ENCODE measurements around the gene TADA3.

The TADA3 gene

DNA sequence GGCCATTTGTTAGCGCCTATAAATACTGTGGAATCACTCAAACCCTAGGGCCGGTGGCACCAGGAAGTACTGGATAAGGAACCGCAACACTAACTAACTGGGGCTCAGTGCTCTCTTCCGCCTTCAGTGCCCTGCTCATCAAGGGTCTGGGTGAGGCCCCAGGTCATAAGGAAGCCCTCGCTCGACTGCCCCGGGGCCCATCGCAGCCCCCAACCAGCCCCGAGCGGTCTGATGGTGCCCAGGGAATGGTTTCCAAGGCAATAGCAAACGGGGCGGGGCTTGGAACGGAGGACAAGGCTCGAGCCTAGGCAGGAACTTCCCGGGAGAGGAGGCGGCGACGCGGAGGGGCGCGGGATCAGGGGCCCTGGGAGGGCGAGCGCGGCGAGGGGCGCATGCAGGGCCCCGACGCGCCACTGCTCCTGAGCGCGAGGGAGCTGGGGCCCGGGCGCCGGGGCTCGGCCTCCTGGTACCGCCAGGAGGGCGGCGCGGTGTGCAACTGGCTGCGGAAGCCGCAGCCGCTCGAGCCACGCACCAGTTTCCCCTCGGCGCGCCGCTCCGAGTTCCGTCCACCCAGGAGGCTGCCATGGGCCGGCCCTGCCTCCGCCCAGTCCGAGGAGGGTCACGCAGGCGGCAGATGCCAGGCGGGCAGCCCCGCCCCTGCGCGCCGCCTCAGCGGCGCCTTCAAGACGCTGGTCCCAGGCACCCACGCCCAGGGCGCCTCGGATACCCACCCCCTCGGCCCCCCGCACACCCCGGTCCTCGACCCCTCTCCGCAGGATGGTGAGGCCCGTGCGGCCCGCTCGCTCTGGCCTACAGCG lies 17.6 kb upstream of the TADA3 start, which contains the start of gene TTLL3:
TSS of gene TTLL3 (plus strand) at position 648 of the 818 bp plus-strand sequence. CDS start 400 bp downstream, outside the sequence.
- DNase-seq: peak; percentile 62

DNA sequence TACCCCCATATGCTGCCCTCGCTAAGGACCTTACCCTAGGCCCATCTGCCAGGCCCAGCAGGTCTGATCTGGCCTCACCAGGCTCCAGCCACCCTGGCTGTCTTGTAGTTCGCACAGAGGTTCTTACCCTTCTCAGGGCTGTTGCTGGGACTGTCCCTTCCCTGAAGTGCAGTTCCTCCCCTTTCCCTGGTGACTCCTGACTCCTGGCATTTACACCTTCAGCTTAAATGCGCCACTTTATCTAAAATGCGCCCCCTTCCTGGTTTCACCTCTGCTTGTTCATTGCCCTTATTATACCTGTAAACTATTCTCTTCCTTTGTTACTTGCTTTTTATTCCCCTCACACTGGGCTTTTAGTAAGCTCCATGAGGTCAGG lies 17.0 kb upstream of the TADA3 start:
- peak; percentile 24 for DNase-seq

DNA sequence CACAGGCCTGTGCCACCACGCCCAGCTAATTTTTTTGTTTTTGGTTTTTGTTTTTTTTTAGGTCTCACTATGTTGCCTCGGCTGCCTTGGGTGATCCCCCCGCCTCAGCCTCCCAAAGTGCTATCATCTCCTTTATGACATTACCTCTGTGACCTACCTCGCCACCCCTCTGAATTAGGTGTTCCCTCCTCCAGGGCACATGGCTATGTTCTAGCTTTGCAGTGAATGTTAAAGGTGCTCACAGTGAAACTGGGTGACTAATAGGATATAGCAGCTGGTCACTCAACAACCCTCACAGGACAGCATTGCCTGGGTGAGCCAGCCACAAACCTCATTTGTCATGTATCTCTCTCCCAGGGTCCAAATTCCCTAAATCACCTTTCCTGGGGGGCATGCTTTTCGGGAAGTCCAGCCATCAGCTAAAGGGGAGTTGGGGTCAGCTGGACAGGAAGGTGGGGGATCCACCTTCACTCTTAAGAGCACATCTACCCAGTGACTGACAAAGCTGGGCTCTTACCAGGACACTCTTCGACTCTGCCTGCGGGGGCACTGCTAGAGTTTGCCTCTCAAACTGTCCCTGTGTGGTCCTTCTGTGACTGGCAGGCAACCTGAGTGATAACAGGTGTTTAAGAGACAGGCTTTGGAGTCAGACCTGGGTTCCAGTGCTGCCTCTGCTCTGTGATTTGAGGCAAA lies 16.2 kb upstream of the TADA3 start:
- peak; percentile 62 for DNase-seq

DNA sequence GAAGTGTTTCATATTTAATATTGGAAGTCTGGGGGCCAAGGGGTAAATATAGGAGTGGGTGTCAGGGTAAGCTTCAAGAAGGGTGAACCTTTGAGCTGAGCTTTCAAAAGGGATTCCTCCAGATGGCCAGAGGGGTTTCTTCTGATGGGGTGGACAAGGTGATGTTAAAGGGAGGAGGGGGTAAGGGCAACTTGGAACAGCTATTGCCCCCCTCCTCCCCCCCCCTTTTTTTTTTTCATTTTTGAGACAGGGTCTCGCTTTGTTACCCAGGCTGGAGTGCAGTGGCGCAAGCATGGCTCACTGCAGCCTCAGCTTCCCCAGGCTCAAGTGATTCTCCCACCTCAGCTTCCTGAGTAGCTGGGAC lies 15.7 kb upstream of the TADA3 start:
- DNase-seq: no peak

DNA sequence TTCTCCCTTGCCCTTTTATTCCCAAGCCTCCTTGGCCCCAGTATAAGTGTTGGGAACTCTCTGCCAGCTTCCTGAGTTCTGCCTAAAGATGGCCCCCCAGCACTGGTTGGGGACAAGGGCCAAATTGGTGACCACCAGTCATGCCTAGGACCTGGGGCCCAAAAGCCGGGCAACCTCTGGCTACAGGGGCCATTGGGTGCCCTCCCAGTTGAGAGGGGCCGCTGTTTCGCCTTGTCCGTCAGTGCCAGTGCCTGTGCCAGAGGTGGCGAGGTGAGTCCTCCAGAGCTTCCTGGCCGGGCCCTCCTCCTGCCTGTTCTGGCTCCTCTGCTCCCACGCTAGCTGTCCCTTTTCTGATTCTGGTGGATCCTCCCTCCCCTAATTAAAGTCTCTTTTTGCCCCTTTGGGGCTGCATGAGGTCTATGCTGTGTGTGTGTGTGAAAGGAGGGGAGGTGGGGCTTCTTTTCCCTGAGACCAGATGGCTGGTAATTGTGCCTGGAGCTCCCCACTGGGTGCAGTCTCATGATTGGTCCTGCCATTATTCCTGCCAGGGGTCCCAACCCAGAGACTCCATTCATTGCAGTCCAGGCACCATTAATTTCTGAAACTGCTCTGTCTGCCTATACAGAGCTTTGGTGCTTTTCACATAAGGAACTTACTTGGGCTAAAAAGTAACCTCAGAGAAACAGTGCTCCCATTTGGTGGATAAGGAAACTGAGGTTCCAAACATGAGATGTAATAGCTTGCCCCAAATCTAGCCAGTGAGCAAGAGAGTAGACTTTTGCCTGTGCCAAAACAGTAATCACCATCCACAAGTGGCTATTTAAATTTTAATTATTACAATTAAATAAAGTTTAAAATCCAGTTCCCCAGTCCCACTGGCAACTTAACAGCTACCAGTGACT lies 14.7 kb upstream of the TADA3 start:
- DNase-seq: no peak

DNA sequence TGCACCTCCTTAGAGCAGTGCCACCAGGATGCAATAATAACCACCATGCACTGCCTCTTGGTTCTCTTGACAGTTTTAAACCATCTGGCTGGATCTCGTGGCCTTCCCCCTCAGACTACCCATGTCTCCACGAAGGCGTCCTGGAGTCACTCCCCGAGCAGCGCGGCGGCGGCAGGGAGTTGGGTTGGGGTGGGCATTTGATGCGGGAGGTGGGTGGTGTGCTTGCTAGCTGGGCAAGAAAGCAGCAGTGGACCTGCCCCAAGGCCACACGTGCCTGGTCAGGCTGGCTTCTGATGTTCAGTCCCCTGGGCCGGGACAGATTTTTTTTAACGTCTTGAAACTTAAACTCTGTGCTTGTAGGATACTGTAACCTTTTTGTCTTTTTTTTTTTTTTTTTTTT lies 13.9 kb upstream of the TADA3 start:
- no peak for DNase-seq

DNA sequence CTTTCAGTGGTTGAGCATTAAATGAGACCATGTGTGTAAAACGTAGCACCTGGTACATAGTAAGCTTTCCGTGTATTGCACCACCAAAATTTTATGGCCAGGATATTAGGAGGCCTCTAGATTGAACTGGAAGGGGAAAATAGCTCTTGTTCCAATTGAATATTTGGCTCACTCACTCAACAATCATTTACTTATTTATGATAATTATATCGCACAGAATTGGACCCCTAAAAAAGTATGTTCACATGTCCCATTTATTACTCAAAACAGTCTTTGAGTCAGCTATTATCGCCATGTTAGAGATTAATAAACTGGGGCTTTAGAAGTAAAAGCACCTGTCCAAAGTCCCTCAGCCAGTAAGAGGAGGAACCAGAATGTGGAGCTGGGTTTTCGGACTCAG lies 12.7 kb upstream of the TADA3 start:
- DNase-seq: no peak

DNA sequence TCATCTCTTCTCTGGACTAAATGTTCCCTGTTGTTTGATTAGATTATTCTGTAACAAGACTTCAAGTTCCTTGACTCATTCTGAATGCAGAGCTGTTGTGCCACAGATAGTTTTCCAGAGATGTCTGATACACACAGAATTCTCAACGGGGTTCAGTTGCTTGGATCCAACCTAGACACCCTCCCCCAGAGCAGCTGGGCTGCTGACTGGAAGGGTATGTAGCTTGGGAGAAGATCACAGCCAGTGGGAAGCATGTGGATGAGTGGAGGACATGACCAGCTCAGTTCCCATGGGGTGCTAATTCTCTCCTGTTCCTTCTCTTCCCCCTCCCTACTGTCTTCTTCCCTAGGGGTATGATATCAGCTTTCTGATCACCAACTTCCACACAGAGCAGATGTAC lies 11.2 kb upstream of the TADA3 start:
- DNase-seq: no peak

DNA sequence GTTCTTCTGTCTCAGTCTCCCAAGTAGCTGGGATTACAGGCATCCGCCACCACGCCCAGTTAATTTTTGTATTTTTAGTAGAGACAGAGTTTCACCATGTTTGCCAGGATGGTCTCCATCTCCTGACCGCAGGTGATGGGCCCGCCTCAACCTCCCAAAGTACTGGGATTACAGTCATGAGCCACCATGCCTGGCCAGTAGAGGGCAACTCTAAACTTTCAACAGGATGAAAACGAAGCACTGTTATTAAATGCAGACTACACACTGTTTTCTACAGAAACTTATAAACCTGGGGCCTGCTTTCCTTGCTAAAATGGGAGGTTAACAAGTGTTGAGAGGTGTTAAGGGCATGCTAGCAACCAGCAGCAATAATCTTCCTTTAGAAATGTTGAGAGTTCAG lies 8.3 kb upstream of the TADA3 start:
- DNase-seq: no peak

DNA sequence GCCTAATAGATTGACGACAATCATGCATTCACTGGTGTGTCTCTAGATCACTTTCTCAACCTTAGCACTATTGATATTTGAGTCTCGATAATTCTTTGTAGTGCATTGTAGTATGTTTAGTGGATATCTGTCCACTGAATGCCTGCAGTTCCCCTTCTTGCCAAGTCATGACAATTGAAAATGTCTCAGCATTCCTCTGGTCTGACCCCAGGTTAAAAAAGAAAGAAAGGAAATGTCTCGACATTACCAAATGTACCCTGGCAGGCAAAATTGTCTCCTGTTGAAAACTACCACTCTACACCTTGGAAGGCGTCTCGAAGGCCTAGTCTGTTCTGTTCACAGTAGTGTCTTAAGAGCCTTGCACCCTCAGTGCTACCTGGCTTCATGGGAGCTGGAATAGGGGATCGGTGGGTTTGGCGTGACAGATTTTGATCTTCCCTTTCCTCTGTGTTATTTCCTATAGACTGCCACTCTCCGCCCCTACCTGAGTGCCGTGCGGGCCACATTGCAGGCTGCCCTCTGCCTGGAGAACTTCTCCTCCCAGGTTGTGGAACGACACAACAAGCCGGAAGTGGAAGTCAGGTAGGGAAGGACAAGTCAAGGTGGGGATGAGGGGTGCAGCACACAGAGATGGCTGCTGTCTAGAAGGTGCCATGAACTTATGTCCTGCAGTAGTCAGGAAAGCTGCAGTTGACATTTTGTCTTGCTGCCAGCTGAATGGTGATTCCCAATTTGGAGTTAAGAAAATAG lies 5.1 kb upstream of the TADA3 start:
- DNase-seq: no peak

DNA sequence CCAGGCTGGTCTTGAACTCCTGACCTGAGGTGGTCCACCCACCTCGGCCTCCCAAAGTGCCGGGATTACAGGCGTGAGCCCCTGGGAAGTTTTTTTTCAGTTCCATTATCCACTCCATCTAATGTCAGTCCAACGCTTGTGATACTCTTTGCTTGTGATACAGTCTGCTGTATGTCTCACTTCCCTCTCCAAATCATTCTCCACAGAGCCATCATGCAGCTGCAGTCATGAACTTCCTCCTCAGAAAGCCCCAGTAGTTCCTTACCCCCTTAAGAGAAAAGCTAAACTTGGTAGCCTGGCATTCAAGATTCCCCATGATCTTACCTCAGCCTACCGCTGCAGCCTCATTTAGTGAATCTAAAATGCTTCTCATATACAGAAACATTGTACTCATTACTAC lies 2.9 kb upstream of the TADA3 start:
- DNase-seq: no peak

DNA sequence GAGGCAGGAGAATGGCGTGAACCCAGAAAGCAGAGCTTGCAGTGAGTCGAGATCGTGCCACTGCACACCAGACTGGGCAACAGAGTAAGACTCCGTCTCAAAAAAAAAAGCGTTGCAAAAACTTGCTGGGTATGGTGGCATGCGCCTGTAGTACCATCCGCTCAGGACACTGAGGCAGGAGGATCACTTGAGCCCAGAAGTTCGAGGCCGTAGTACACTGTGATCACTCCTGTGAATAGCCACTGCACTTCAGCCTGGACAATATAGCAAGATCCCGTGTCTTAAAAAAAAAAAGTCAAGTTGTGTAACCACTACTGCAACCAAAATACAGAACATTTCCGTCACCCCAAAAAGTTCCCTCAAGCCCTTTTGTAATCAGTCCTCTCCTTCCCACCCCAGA lies 2.1 kb upstream of the TADA3 start:
- no peak for DNase-seq

DNA sequence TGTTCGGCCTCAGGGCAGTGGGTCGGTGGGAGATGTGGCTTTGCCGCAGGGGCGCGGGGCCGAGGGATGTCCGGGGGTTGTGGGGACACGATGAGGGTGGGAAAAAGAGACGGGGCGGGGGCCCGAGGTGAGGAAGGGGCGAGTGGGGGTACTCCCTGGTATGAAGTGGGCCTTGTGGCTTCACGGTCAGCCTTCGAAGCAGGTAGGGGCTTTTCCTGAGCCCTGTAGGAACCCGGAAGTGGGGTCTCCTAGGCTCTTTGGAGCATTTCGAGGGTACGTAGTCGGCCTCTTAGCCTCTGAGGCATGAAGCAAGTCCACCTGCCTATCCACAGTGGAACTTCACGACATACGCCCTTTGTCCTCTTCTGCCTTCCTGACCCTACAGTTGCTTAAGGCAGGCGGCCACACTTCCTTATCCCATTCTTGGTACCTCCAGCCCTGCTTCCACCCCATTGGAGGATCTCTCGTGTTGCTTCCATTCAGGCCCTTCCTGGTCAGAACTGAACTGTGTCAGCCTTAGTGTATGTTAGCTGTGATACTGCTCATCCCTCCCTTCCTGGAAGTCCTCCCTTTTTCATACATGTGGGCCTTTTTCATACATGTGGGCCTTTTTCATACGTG lies 998 bp upstream of the TADA3 start:
- DNase-seq: no peak

DNA sequence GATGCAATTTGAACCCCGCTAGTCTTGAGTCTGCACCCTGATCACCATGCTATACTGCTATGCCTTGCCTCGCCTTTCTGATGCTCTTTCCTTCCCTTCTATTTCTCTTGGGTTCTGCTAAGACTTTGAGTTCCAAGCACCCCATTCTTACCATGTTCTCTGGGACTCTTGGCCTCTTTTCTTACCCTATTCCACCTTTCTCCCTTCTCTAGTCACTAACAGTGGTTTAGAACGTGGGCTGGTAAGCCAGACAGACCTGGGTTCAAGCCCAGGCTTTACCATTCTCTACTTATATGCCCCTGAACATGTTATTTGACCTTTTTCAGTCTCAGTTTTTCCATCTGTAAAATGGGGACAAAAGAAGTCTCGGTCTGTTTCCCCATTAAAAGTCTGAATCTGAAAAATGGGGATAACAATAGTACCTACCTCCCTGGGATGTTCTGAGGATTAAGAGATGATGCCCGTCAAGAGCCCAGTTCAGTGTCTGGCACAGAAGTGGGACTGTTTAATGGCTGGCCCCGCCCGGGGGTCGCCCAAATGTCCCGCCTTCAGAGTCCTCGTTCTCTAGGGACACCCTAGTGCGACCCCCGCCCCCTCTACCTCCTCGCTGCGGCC lies 376 bp downstream of the TADA3 start:
- no peak for DNase-seq

DNA sequence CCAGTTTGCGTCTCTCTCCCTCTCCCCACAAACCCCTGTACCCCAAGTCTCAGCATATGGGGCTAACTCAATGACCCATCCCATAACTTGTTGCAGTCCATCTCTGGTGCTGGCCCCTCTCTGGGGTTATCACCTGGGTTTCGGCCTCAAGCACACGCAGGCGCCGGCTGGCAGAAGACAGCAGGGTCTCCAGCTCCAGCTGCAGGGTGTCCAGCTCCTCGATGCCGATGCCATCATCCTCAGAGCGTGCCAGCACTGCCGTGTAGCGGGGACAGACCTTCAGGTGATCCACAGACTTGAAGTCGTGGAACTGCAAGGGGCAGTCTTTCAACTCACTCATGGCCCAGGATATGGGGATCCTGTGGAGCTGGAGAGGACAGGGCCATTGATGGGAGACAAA lies 1.1 kb downstream of the TADA3 start:
- DNase-seq: no peak

DNA sequence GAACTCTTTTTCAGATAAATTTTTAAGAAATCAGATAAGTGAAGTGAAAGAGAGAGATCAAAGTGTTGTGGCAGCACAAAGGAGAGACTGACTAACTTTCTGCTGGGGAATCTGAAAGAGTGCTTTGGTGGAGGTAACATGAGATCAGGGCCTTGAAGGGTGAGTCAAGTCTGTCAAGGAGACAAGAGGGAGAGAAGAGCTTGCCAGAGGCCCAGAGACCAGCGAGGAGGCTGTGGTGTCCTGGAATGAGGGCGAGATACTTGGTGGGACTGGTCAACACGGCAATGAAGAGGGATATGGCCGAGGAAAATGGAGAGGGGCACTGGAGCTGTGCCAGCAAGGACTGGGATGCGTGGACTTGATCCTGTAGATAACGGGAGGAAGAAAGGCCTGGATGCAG lies 4.6 kb downstream of the TADA3 start:
- no peak for DNase-seq

DNA sequence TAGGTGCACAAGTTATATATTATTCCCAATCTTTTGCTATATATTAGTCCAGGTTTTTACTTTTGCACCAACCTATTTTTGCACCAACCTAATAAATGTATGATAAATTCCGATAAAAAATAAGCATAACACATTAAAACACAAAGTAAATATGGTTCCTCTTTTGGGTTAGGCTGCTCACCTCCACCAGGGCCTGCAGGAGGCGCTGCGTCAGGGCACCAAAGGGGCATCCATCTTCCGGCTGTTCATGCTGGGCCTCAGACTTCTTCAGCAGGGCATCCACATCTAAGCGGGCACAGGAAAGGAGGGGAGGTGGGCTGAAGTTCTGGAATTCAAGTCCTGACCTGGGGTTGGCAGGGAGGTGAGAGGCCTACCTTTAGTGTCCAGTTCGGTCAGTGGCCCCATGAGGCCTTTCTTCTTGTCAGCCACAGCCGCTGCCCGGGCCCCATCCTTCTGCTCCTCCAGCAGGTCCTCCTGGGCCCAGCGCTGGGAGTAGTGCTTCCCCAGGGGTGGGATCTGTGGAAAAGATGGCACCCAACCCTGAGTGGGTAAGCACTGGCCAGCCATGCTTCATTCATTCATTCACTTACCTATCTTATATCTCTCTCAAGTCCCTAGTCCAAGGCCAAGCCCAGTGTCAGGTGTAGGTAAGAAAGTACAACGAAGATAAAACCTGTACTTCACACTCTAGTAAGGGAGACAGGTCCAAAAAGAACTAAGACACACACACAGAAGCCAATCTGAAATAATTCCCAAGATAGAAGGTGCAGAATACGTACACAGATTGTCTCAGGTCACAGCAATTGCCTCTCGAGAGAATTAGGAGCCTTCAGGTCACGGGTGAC lies 5.2 kb downstream of the TADA3 start:
- no peak for DNase-seq

DNA sequence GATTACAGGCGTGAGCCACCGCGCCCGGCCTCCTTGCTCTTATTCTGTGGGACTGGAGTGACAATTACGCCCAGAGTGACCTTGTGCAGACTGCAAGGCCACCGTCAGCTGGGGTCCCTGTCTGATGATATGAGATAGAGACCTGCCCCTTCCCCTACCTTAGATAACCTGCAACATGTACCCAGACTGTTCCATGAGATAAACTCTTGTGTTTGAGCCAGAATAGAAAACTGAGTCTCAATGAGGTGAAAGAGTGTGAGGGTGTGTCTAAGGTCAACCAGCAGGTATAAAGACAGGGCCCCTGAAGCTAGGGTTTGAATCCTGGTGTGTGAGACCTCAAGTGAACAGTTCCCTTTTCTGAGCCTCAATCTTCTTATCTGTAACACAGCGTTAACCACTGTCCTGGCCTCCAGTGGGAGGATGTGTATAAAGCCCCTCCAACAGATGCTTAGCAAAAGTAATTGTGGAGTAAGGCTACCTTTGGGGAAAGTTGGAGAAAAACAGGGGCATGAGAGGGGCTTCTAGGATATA lies 6.0 kb downstream of the TADA3 start:
- no peak for DNase-seq

DNA sequence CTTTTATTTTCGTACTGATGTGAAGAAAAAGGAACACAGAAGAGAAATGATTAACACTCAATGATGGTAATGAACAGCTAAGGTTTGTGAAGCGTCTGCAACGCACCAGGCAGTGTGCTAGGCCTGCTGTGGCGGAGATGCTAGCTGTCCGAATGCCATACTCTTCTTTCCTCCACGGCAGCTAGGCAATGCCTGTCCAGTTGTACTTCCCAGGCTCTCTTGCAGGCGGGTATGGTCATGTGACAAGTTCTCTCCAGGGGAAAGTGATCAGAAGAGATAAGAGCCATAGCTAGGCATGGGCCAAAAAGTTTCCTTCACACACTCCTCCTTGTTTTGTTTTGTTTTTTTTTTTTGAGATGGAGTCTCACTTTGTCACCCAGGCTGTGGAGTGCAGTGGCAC lies 6.7 kb downstream of the TADA3 start:
- DNase-seq: no peak

DNA sequence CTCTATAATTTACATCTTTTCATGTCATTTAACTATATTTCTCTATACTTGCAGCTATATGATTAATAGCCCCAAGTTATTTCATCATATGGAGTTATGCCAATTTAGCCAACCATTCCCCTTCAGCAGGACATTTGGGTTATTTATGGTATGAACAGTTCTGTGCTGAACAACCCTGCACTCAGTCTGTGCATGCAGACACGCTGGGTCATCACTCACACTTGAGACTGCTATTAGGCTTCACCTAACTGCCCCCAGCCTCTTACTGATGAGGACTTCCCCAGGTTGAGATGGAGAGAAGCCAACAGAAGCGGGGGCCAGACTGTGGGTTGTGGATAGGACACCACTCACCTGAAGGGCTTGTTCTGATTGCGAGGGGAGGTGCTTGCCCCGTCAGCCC lies 7.3 kb downstream of the TADA3 start:
- no peak for DNase-seq

DNA sequence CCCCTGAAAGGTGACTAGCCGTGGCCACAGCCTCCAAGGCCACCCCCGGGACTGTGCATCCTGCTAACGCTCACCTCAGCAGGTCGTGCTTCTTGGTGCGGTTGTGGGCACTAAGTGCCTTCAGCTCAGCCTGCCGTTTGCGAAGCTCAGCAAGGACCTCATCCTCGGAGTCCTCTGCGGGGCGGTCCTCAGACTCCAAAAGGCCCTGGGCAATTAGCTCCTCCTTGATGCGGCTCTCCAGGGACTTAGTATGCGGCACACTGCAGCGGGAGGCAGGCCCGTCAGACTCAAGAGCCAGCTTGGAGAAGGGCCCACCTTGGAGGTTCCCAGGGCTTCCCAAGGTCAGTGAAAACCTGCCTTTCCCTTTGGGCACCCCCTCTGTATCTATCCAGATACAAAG lies 8.3 kb downstream of the TADA3 start:
- no peak for DNase-seq
